HCT116 (cell line): ENCODE results near the gene PGRMC2. TPM values are rescaled to one million over a fixed set of nuclear protein-coding genes. Genes with fewer than 3 reads are reported as not detected.

Experiments used
- ATAC-seq: fragments of 200-7000 bp; cut with Tn5 transposase; 2 replicates; pipeline ENCODE4 v1.9.1; 2020; ENCODE audit warnings: mild to moderate bottlenecking, moderate library complexity
- BruUV-seq: library from RNA; stranded (reverse); fragments of 400-500 nt; replicated peaks from 2 replicates; lab custom pipeline; 2021; lab: Mats Ljungman, UMichigan
- CTCF ChIA-PET: fragments of 300-600 bp; sonication (Branson Sonifier 250); formaldehyde crosslinking; loops from one replicate; lab custom pipeline; 2021; ENCODE audit warnings: antibody characterized with exemption; lab: Charles Lee
- POLR2A ChIA-PET: fragments of 300-600, 350-600 bp; sonication (Branson Sonifier 250); formaldehyde crosslinking; loops from one replicate; lab custom pipeline; 2021; ENCODE audit warnings: antibody characterized with exemption; lab: Charles Lee
- RAD21 ChIA-PET, 2 experiments: fragments of 300-600 bp; sonication (Branson Sonifier 250); formaldehyde crosslinking; loops; one replicate each; lab custom pipeline; 2023; ENCODE audit warnings: low total read pairs in 2 of 2; ENCODE audit not compliant: uncharacterized antibody in 2 of 2, unreplicated experiment in 2 of 2, low non-redundant PET in 1 of 2; lab: Charles Lee
- DNase-seq: peaks from one replicate; pipeline ENCODE4 v3.0.0-alpha.2; 2010; ENCODE audit warnings: low read depth, low spot score
- H2AFZ ChIP-seq: fragments of 200-600 bp; shearing (Covaris generic), sonication (generic); 2 replicates; pipeline ENCODE4 v1.6.1; 2017; ENCODE audit warnings: low read depth, mixed run types, mixed read lengths, antibody characterized with exemption, low read length; ENCODE audit not compliant: poor library complexity, severe bottlenecking
- H3K27ac ChIP-seq: 2 replicates; pipeline ENCODE4 v1.5.1; 2012; ENCODE audit warnings: low read depth, low read length
- H3K27me3 ChIP-seq: fragments of 200-600 bp; sonication (generic); 2 replicates; pipeline ENCODE4 v1.6.1; 2016; ENCODE audit warnings: mixed run types, low read length, mixed read lengths; ENCODE audit not compliant: insufficient read depth
- H3K36me3 ChIP-seq, 2 experiments: fragments of 200-500 bp in 1 of 2; fragments of 200-600 bp in 1 of 2; sonication (Bioruptor generic) in 1 of 2; sonication (generic) in 1 of 2; 2 replicates each; pipeline versions ENCODE4 v1.5.1 to v1.6.1; 2014 to 2016; ENCODE audit warnings: low read length in 2 of 2, inconsistent platforms in 1 of 2, mixed read lengths in 1 of 2, mixed run types in 1 of 2; ENCODE audit not compliant: insufficient read depth in 2 of 2, control insufficient read depth in 1 of 2
- H3K4me1 ChIP-seq, 2 experiments: fragments of 200-600 bp in 1 of 2; sonication (generic) in 1 of 2; 2 replicates each; pipeline versions ENCODE4 v1.5.1 to v1.6.1; 2012 to 2017; ENCODE audit warnings: low read length in 2 of 2, inconsistent platforms in 1 of 2, mild to moderate bottlenecking in 1 of 2, mixed read lengths in 1 of 2, mixed run types in 1 of 2, moderate library complexity in 1 of 2; ENCODE audit not compliant: insufficient read depth in 2 of 2, control insufficient read depth in 1 of 2
- H3K4me2 ChIP-seq: fragments of 200-600 bp; sonication (generic); 2 replicates; pipeline ENCODE4 v1.6.1; 2017; ENCODE audit warnings: mixed run types, low read length, mixed read lengths
- H3K4me3 ChIP-seq, 2 experiments: fragments of 200-600 bp in 1 of 2; sonication (generic) in 1 of 2; replicated peaks in 1 of 2; 2 replicates each; pipeline ENCODE4 v1.5.1; 2011 to 2016; ENCODE audit warnings: low read length in 2 of 2, control low read depth in 1 of 2, low read depth in 1 of 2, mild to moderate bottlenecking in 1 of 2, mixed read lengths in 1 of 2, mixed run types in 1 of 2
- H3K79me2 ChIP-seq: fragments of 200-600 bp; sonication (generic); 2 replicates; pipeline ENCODE4 v1.6.1; 2017; ENCODE audit warnings: mild to moderate bottlenecking, mixed run types, low read length, moderate library complexity, mixed read lengths; ENCODE audit not compliant: insufficient read depth
- H3K9ac ChIP-seq: fragments of 200-600 bp; sonication (generic); 2 replicates; pipeline ENCODE4 v1.6.1; 2016; ENCODE audit warnings: low read length, mixed read lengths
- H3K9me2 ChIP-seq: fragments of 200-600 bp; sonication (generic), shearing (Covaris generic); 2 replicates; pipeline ENCODE4 v1.6.1; 2017; ENCODE audit warnings: mixed run types, mild to moderate bottlenecking, moderate library complexity; ENCODE audit not compliant: insufficient read depth
- H3K9me3 ChIP-seq, 2 experiments: fragments of 200-500 bp in 1 of 2; fragments of 200-600 bp in 1 of 2; sonication (Bioruptor generic) in 1 of 2; sonication (generic) in 1 of 2; 2 replicates each; pipeline ENCODE4 v1.6.1; 2014 to 2017; ENCODE audit warnings: low read length in 2 of 2, mixed read lengths in 2 of 2, inconsistent platforms in 1 of 2, low read depth in 1 of 2, mild to moderate bottlenecking in 1 of 2, mixed run types in 1 of 2, moderate library complexity in 1 of 2; ENCODE audit not compliant: control insufficient read depth in 1 of 2, insufficient read depth in 1 of 2
- H4K20me1 ChIP-seq: fragments of 200-600 bp; sonication (generic), shearing (Covaris generic); 2 replicates; pipeline ENCODE4 v1.6.1; 2017; ENCODE audit warnings: mixed run types, mild to moderate bottlenecking, moderate library complexity; ENCODE audit not compliant: insufficient read depth
- CEBPB ChIP-seq: IDR thresholded peaks from 2 replicates; pipeline ENCODE4 v1.6.1; 2012; ENCODE audit warnings: low read depth
- CTCF ChIP-seq, 3 experiments: fragments of 200-600 bp in 1 of 3; sonication (generic) in 1 of 3; IDR thresholded peaks in 2 of 3; conservative IDR thresholded peaks in 1 of 3; 2 replicates each; pipeline ENCODE4 v1.5.1; 2012 to 2017; ENCODE audit warnings: low read depth in 2 of 3, low read length in 2 of 3, antibody characterized with exemption in 1 of 3, borderline replicate concordance in 1 of 3, control low read depth in 1 of 3, mild to moderate bottlenecking in 1 of 3, mixed read lengths in 1 of 3, mixed run types in 1 of 3, moderate library complexity in 1 of 3; ENCODE audit not compliant: insufficient read depth in 1 of 3
- EGR1 ChIP-seq: IDR thresholded peaks from 2 replicates; pipeline ENCODE4 v1.6.1; 2012; ENCODE audit warnings: low read depth
- ELF1 ChIP-seq: IDR thresholded peaks from 2 replicates; pipeline ENCODE4 v1.6.1; 2012; ENCODE audit warnings: low read depth, borderline replicate concordance
- EZH2 ChIP-seq: fragments of 200-600 bp; sonication (generic); IDR thresholded peaks from 2 replicates; pipeline ENCODE4 v1.6.1; 2017; ENCODE audit warnings: antibody characterized with exemption, mixed run types
- EZH2phosphoT487 ChIP-seq: fragments of 200-600 bp; IDR thresholded peaks from 2 replicates; pipeline ENCODE4 v1.6.1; 2018; ENCODE audit warnings: antibody characterized with exemption, borderline replicate concordance
- POLR2A ChIP-seq: IDR thresholded peaks from 2 replicates; pipeline ENCODE4 v1.7.0; 2011; ENCODE audit warnings: borderline replicate concordance; ENCODE audit not compliant: insufficient read depth, insufficient read length; ENCODE audit errors: extremely low read depth
- POLR2AphosphoS5 ChIP-seq: IDR thresholded peaks from 2 replicates; pipeline ENCODE4 v1.6.1; 2011; ENCODE audit warnings: mild to moderate bottlenecking, low read depth, low read length, moderate library complexity
- SIN3A ChIP-seq: IDR thresholded peaks from 2 replicates; pipeline ENCODE4 v1.6.1; 2012; ENCODE audit warnings: low read depth
- SP1 ChIP-seq: IDR thresholded peaks from 2 replicates; pipeline ENCODE4 v1.6.1; 2012; ENCODE audit warnings: low read depth
- SRF ChIP-seq: IDR thresholded peaks from 2 replicates; pipeline ENCODE4 v1.6.1; 2012; ENCODE audit warnings: low read depth
- intact Hi-C: fragments of 100-400 bp; cut with micrococcal nuclease; formaldehyde crosslinking; loops from 2 replicates; pipeline ENCODE4 v1.10.0; 2022
- total RNA-seq: library from RNA; stranded (reverse); gene quantifications from one replicate; pipeline ENCODE4 v1.2.1, GENCODE V29; 2021; ENCODE audit not compliant: unreplicated experiment

PGRMC2 gene
- total RNA-seq, 1 experiment from 2014 or later, result 52.3 TPM

- Histone ChIP-seq H3K4me3 (no peak overlapping the region), H3K36me3 (no peaks in the 10 kb centered on the region), H3K9me3 (no peaks in the 10 kb centered on the region), H3K27ac (no peak overlapping the region), H3K9me2 (no peaks in the 10 kb centered on the region), H3K4me2 (no peak overlapping the region), H3K79me2 (no peaks in the 10 kb centered on the region), H3K9ac (no peak overlapping the region), H3K27me3 (no peaks in the 10 kb centered on the region), H2AFZ (no peak overlapping the region), H4K20me1 (no peaks in the 10 kb centered on the region), H3K4me1 (peaks cover 0 to 5% of the 10 kb centered on the region in 2 experiments; a peak in 1 of 4 replicates)
- intact Hi-C loops, result no loop called here
- BruUV-seq, result no TSS peak
- no peak for DNase-seq
- ChIA-PET RAD21 (no interaction called here), POLR2A (no interaction called here), CTCF (interaction anchor here (1.4 kb wide), 1 partner anchor 13 kb away, joined by 4 read pairs; no protein-coding TSS in a partner anchor)
- no peak for ATAC-seq
- TF ChIP-seq EZH2phosphoT487 (no peak), ELF1 (no peak), SP1 (no peak), CEBPB (no peak)
Measured at GRCh38 chr4:128232719-128233118, 54.9 kb downstream of the PGRMC2 start.

- Histone ChIP-seq H3K9ac (no peak overlapping the region), H3K27me3 (no peaks in the 10 kb centered on the region), H4K20me1 (no peaks in the 10 kb centered on the region), H3K27ac (no peak overlapping the region), H3K79me2 (no peaks in the 10 kb centered on the region), H3K4me3 (no peak overlapping the region), H2AFZ (no peak overlapping the region), H3K4me1 (peaks cover 0 to 5% of the 10 kb centered on the region in 2 experiments; a peak in 1 of 4 replicates), H3K4me2 (no peak overlapping the region), H3K36me3 (no peaks in the 10 kb centered on the region), H3K9me2 (no peaks in the 10 kb centered on the region), H3K9me3 (no peaks in the 10 kb centered on the region)
- POLR2A ChIA-PET, result no interaction called here
- RAD21 ChIA-PET, result no interaction called here
- intact Hi-C loops, result loop anchor here (10.0 kb wide), 1 partner anchor 624 kb away; no protein-coding TSS in a partner anchor
- CTCF ChIA-PET, result no interaction called here
- ATAC-seq (no peak), DNase-seq (no peak)
- TF ChIP-seq ELF1, result no peak
- TF ChIP-seq SP1, result no peak
- TF ChIP-seq POLR2AphosphoS5, result no peak
- TF ChIP-seq EGR1, result no peak
- TF ChIP-seq CEBPB, result no peak
- no peak for TF ChIP-seq POLR2A
- TF ChIP-seq CTCF (IDR thresholded peaks at IDR 0.05 in 2 of 3, conservative IDR thresholded peaks at IDR 0.05 in 1 of 3; ENCODE audit: borderline replicate concordance in 1 of 3, insufficient read depth in 1 of 3, low read depth in 2 of 3, low read length in 2 of 3), result no peak
- TF ChIP-seq SIN3A, result no peak
- no peak for TF ChIP-seq SRF
- TF ChIP-seq EZH2phosphoT487, result no peak
- no peak for TF ChIP-seq EZH2
- no TSS peak for BruUV-seq
Measured at GRCh38 chr4:128228845-128229795, 58.5 kb downstream of the PGRMC2 start.
